Lower leg skin (tissue), 3 donors: Measurements from ENCODE around the gene CHPF2.

Experiments used
- POLR2A ChIP-seq, 2 donors: fragments of 450-650 bp; IDR thresholded peaks; one replicate each; pipeline ENCODE4 v1.6.1; 2016 to 2017; ENCODE audit warnings: antibody characterized with exemption in 2 of 2, mild to moderate bottlenecking in 1 of 2, moderate library complexity in 1 of 2
- TF ChIP-seq, protein P1 (sequence below), 3 donors: fragments of 450-650 bp; IDR thresholded peaks; one replicate each; pipeline ENCODE4 v1.5.1; 2016; ENCODE audit warnings: antibody characterized with exemption in 3 of 3, mild to moderate bottlenecking in 3 of 3, moderate library complexity in 2 of 3

DNA sequence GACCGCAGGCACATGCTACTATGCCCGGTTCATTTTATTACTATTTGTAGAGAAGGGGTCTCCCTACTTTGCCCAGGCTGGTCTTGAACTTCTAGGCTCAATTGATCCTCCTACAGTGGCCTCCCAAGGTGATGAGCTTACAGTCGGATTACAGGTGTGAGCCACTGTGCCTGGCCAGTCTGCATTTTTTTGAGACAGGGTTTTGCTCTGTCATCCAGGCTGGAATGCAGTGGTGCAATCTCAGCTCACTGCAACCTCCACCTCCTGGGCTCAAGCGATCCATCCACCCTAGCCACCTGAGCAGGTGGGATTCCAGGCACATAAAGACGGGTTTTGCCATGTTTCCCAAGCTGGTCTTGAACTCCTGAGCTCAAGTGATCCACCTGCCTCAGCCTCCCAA lies 19.7 kb upstream of the CHPF2 start:
- TF ChIP-seq, protein P1, sequence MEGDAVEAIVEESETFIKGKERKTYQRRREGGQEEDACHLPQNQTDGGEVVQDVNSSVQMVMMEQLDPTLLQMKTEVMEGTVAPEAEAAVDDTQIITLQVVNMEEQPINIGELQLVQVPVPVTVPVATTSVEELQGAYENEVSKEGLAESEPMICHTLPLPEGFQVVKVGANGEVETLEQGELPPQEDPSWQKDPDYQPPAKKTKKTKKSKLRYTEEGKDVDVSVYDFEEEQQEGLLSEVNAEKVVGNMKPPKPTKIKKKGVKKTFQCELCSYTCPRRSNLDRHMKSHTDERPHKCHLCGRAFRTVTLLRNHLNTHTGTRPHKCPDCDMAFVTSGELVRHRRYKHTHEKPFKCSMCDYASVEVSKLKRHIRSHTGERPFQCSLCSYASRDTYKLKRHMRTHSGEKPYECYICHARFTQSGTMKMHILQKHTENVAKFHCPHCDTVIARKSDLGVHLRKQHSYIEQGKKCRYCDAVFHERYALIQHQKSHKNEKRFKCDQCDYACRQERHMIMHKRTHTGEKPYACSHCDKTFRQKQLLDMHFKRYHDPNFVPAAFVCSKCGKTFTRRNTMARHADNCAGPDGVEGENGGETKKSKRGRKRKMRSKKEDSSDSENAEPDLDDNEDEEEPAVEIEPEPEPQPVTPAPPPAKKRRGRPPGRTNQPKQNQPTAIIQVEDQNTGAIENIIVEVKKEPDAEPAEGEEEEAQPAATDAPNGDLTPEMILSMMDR (IDR thresholded peaks at IDR 0.05) = no peak
- TF ChIP-seq POLR2A (IDR thresholded peaks at IDR 0.05) = no peak
